GM12872 (cell line): ENCODE measurements around the gene B4GALT1.

Source experiments
- TF ChIP-seq, protein P1 (sequence below): IDR thresholded peaks from 3 replicates; pipeline ENCODE4 v1.5.1; 2011; ENCODE audit warnings: low read depth, mild to moderate bottlenecking, low read length, moderate library complexity; ENCODE audit not compliant: insufficient read depth

B4GALT1 gene

GRCh38 chr9:33139421-33140228, 27.5 kb downstream of the B4GALT1 start:
- TF ChIP-seq, protein P1, sequence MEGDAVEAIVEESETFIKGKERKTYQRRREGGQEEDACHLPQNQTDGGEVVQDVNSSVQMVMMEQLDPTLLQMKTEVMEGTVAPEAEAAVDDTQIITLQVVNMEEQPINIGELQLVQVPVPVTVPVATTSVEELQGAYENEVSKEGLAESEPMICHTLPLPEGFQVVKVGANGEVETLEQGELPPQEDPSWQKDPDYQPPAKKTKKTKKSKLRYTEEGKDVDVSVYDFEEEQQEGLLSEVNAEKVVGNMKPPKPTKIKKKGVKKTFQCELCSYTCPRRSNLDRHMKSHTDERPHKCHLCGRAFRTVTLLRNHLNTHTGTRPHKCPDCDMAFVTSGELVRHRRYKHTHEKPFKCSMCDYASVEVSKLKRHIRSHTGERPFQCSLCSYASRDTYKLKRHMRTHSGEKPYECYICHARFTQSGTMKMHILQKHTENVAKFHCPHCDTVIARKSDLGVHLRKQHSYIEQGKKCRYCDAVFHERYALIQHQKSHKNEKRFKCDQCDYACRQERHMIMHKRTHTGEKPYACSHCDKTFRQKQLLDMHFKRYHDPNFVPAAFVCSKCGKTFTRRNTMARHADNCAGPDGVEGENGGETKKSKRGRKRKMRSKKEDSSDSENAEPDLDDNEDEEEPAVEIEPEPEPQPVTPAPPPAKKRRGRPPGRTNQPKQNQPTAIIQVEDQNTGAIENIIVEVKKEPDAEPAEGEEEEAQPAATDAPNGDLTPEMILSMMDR: no peak

DNA sequence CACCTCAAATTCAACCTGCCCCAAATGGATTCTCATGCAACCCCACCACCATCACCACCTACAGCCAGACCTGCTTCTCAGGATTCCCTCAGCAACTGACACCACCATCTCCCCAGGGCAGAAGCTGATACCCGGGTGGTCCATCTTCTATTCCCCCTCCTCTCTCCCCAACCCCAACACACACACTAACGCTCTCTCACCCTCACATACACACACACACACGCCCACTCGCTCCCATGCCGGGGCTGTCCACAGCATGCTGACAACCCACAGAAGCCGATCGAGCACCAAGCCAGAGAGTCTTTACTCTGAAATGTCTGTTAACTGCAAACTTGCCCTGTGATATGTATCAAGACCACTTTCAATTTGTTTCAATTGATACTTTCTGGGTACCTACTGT, 28.4 kb downstream of the B4GALT1 start:
- TF ChIP-seq, protein P1: no peak

DNA sequence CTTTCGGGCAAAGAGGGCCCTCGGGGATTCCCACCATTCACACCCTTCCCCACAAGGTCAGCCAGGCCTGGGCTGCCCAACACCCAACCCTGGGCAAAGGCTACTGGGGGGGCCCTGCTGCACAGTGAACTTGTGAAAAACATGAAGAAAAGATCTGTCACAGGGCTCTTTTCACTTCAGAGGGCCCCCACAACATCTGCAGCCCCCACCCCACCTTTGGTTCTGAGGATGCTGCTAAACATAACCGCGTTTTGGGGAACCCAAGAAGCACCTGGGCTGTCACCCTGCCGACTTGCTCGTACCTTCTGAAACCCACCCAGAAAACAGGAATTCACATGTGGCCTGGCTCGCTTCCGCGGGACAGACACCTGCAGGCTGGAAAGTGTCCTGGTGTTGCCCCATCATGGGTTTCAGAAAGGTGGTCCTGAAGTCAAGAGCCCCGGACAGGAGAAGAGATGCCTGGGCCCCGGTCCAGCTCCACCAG, 29.3 kb downstream of the B4GALT1 start:
- TF ChIP-seq, protein P1: no peak

DNA sequence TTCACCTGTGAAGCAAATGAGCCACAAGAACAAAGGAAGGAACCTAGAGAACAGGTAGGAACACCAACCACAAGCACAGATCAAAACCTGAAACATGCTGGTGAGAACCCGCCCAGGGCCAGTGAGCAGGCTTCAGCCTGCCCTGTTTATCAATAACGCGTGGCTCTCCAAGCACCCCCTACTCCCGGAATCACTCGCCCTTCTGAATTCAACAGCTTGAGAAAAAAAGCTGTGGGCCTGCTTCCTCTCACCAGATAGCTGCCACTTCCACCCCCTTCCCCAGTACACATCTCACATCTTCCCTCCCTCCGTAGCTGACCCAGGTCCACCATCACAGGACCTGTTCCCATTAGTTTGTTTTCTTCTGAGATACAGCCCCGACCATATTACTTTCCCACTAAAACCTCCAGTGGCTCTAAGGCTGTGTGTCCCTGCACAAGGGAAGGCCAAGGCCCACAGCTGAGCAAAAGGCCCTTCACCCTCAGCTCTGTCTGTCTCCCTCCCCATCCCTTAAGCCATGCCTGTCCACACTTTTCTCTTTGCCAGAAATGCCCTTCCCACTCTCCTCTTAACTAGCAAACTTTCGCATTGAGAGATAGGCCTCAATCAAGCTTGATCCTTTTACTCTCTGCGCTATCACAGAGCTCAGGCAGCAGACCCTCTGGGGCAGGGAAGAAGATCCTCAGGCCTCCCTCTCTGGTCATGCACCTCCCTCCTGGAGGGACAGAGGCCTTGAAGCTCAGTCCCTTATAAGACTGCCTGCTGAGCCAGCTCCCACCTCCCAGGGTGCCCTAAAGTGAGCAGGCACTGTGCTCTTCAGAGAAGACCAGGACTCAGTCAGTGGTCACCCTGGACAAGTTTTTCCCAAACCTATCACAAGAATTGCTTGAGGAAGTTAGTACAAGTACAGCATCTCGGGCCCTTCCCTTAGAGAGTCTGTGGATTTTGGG, 30.1 kb downstream of the B4GALT1 start:
- TF ChIP-seq, protein P1: no peak

GRCh38 chr9:33135470-33135958, 31.6 kb downstream of the B4GALT1 start:
- TF ChIP-seq, protein P1: no peak

GRCh38 chr9:33135031-33135461, 32.1 kb downstream of the B4GALT1 start:
- TF ChIP-seq, protein P1: no peak

DNA sequence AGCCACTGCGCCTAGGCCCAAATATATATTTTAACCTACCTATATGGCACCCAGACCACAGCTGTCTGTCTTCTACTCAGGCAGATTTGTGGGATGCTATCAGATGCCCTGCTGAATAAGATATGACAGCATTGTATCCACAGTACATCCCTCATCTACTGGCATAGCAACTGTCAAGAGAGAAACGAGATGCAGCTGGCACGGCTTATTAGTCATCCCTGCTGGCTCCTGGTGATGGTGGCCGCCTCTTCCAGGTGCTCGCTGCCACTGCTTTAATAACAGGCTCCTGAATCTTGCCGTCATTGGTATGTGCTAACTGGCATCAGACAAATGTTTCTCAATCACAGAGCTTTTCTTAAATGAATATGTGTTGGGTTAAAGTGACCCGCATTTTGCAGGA, 34.0 kb downstream of the B4GALT1 start:
- TF ChIP-seq, protein P1: no peak
